ENCODE data around the gene TTLL4.

The TTLL4 gene

DNA sequence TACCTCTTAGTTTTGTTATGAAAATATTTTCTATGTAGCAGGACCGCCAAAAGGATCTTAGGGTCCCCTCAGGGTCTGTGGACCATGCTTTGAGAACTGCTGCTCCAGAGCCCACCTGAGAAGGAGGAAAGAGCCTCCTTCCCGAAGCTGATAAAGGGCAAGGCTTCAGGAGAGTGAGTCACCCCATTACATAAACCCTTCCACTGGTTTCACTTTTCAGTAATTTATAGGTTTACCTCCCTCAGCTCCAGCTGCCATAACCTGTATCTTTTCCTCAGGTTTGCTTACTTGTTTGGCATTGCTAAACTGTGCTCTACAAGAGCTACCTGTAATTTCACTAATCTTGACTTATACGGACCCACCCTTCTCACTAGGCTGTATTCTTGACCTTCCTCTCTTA lies 6.6 kb downstream of the TTLL4 start:
- DNase-seq (ENCODE audit: low spot score), result no peak

DNA sequence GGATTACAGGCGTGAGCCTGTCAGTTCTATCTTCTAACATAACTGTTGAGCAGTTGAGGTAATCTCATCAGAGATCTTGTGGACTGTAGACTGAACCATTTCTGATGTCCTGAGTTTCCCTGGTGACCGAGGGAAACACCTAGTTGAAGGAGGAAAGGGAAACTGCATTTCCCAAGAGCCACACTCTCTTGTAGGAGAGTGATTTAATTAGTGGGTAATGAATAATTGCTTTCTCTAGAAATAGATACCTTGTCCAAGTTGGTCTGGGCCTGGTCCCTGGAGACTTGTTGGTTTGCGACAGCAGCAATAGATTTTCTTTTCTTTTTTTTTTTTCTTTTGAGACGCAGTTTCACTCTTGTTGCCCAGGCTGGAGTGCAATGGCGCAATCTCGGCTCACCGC lies 7.4 kb downstream of the TTLL4 start:
- DNase-seq (ENCODE audit: low spot score), result no peak

DNA sequence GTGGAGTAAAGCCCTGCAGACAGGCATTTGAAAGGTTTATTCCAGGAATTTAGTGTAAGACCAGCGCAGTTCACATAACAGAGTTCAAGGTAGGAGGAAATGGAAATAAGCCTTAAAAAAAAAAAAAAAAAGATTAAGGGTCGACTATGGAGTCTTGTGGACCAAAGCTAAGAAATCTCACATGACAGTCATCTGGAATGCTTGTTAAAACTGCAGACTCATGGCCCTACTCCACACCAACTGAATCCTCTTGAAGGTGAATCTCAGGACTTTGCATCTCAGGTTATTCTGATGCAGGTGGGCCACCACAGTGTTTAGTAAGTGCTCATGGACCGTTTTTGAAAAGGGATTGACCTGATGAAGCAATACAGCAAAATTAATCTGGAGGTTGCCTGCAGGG lies 8.8 kb downstream of the TTLL4 start:
- DNase-seq (ENCODE audit: low spot score), result no peak

DNA sequence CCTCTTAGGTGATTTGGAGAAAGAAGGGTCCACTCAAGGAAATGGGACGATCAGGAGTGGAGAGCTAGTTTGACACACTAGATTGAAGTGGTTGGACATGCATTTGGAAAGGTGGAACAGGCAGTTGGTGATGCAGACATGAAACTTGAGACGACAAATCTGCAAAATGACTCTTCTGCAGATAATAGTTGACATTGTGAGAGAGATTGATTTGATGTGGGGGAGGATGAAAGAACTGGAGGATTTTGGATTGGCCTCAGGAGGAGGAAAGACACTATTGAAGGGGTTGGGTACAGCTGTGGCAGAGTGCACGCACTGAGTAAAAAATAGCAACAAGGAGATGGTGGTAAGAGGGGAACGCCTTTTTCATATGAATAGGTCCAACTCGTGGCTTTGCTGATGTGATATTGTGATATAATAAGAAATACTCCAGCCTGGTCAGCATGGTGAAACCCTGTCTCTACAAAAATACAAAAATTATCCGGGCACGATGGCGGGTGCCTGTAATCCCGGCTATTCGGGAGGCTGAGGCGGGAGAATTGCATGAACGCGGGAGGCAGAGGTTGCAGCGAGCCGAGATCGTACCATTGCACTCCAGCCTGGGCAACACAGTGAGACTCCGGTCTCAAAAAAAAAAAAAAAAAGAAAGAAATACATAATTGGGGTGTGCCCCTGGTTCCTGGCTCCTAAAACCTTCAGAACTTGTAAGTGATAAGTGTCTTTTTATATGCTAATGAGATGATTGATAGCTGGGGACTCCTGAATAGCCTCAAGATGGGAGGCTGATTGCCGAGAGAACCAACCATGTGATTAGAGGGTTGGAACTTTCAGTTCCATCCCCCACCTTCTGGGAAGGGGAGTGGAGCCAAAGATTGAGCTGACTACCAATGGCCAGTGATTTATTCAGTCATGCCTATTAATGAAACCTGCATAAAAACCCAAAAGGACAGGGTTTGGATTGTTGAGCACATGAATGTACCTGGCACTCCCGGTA lies 9.7 kb downstream of the TTLL4 start:
- DNase-seq (ENCODE audit: low spot score), result no peak

DNA sequence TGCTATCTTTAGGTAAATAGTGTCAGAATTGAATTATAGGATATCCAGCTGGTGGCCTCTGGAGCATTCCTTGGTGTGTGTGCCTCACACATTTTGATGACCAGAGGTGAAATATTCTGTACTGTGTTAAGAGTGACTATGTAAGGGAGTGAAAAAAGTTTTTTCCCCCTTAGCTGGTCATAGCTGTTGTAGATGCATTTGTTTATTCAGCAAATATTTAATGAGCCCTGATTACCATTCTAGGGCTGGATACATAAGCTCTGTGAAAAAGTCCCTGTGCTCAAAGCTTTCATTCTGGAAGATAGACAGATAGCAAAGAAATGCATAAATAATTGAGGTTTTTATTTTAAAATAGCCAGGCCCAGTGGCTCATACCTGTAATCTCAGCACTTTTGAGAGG lies 10.9 kb downstream of the TTLL4 start:
- no peak for DNase-seq (ENCODE audit: low spot score)

DNA sequence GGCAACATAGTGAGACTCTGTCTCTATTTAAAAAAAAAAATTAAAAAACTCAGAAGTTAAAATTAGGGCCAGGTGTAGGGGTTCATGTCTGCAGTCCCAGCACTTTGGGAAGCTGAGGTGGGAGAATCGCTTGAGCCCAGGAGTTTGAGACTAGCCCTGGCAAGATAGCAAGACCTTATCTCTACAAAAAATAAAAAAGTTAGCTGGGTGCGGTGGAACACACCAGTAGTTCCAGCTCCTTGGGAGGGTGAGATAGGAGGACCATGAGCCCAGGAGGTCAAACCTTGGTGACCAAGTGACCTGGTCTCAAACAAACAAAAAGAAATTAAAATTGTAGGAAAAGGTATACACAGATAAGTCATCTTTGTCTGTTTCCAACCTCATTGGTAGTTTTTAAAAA lies 11.3 kb downstream of the TTLL4 start:
- DNase-seq (ENCODE audit: low spot score), result no peak

DNA sequence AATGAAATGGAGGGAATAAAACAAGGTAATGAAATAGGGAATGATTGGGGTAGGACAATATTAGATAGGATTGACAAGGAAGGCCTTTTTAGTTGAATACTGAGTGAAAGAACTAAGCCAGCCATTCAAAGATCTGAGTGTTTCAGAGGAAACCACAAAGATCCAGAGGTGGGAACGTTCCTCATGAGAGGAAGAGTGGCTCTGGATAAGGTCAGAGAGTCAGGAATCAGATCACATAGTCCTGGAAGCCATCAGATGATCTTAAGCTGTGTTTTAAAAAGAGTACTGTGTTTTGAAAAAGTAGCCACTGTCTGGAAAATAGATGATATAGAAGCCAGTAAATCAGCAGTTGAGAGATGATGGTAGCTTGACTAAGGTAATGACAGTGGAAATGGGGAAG lies 11.8 kb downstream of the TTLL4 start:
- no peak for DNase-seq (ENCODE audit: low spot score)

DNA sequence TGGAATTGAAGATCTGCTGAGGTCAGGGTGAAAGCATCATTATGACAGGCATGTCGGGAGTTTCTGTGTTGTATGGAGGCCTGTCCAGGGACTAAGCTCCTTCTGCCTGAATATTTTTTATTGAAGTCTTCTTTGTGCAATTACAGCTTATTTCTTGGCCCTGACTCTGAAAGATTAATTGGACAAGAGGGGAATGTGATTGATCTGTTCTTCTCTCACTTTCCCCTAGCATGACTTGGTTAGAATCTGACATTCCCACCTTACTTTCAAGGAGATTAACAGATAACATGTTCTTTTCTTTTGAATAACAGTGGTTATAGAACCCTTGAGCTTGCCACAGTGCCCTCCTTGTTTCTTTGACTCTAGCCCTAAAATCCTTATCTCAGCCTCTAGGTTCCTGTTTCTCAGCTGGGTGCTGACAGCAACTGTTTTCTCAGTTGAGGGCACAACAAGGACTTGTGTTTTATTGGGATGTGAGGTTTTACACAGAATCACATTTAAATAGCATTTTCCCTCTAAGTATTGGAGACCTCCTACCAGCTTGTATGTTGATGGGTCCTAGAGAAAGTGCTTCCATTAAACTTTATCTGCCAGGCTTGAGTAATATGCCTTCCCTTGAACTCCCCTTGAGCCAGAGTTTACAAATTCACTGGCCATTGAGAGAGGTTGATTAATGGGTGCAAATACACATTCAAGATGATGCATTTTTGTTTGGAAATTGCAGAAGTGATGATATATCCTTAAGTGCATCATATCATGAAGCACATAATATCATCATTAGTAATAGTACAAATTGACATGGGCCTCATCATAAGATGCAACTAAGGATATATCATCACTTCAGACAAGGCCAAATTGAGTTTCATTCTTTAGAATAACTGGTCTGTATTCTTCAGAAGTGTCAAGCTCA lies 12.5 kb downstream of the TTLL4 start:
- DNase-seq (ENCODE audit: low spot score), result no peak

DNA sequence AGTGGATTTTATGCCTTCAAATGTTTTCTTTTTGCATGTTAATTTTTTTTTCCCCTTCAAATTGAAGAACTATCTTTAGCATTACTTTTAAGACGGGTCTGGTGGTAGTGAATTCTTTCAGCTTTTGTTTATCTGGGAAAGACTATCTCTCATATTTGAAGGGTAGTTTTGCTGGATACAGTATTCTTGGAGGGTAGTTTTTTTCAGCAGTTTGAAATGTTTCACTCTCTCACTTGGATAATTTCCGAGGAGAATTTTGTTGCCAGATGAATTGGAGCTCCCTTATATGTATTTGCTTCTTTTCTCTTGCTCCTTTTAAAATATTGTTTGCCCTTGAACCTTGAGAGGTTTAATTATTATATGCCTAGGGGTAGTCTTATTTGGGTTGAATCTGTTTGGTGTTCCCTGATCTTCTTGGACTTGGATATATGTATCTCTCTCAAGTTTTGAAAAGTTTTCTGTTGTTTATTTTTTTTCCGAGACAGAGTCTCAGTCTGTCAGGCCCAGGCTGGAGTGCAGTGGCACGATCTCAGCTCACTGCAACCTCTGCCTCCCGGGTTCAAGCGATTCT lies 15.5 kb downstream of the TTLL4 start:
- no peak for DNase-seq (ENCODE audit: low spot score)

DNA sequence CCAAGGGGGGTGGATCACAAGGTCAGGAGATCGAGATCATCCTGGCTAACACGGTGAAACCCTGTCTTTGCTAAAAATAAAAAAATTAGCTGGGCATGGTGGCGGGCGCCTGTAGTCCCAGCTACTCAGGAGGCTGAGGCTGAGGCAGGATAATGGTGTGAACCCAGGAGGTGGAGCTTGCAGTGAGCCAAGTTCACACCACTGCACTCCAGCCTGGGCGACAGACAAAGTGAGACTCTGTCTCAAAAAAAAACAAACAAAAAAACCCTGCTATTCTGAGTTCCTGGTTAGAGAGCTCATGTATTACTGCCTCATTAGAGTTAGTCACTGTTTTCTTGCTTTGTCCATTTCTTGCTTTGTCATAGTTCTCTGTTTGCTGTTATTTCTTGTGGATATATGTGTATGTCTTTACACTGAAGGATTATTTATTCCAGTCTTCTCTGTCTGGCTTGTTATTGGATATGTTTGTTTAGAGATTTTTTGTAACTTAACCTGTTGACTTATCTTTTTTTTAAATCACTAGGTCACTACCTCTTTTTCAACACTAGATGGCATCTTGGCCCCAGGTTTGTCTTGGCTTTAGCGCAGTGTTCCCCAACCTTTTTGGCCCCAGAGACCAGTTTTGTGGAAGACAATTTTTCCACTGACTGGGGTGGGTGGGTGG lies 17.0 kb downstream of the TTLL4 start:
- DNase-seq (ENCODE audit: low spot score), result no peak

DNA sequence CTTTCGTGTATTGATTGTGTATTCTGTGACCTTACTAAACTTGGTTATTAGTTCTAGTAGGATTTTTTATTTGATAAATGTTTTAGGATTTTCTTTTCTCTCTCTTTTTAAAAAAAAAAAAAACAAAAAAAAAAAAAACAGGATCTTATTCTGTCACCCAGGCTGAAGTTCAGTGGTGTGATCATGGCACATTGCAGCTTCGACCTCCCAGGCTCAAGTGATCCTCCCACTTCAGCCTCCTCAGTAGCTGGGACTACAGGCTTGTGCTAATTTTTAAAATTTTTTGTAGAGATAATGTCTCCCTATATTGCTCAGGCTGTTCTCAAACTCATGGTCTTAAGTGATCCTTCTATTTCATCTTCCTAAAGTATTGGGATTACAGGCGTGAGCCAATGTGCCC lies 19.0 kb downstream of the TTLL4 start:
- DNase-seq (ENCODE audit: low spot score), result no peak

DNA sequence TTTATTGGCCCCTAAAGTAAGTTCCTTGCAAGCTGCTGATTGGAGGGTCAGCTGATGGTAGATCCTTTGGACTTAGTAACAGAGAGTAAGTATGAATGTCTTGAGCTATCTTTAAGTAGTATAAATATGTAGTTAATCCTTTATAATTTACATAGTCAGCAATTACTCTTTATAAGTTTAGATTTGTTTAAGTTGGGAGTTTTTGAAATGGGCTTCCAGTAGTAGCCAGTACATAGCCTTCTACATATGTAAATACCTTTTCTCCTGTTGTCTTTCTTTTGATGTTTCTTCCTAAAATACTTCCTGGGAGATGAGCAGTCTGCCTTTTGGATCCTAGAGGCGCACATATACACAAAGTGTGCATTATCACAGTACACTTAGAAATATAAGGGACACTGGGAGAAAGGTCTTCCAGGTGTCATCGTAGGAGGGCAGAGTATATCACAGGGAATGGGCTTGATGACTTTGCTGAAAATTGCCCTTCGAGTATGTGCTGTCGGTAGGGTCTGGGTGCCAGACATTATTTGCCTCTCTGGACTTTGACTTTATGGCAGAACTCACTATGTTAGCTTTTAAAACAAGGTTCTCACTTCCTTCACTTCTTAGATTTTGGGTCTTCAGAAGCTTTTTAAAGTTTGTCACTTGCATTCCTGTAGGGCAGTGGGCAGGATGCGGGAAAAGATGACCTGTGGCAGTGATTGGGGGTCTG lies 21.6 kb downstream of the TTLL4 start:
- DNase-seq (ENCODE audit: low spot score), result no peak

DNA sequence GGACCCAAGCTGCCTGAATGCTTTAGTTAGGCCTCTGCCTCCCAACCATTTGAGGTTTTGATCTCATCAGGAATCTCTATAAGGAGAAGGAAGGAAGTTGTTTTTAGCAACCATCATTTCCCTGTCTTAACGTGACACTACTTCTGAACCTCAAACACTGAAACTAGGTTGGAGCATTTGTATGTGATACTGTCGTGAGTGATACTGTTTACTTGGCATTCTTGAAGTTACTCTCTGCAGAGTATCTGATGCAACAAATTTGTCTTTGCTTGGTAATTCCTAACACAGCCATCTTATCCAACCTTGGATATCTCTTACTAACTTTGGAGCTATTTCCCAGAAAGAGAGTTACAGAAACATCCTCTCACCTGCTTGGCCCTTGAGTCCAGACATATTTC lies 22.1 kb downstream of the TTLL4 start:
- DNase-seq (ENCODE audit: low spot score), result no peak

DNA sequence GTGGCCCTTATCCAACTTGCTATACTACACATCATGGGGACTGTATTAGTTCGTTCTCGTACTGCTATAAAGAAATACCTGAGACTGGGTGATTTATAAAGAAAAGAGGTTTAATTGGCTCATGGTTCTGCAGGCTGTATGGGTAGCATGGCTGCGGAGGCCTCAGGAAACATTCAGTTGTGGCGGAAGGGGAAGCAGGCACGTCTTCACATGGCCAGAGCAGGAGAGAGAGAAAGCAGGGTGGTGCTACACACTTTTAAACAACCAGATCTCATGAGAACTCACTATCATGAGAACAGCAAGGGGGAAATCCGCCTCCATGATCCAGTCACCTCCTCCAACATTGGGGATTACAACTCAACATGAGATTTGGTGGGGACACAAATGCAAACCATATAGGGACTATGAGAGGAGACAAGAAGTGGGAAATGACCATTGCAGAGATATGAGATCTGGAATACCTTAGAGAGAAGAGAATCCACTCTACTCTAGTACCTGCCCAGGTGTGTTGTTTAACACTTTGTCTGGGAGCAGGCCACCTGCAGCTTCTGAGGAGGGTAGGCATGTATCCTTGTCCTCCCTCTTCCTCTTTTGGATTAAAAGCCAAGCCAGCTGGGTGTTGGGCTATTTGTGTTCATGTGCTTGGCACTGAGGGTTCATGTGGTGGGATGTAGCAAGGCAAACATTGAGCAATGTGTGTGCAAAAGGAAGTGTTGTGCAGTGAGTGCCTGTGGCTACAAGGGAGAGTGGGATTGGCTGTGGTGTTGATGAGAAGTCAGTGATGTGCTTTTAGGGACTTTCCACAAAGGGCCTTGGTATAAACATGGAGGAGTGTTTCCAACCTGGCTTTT lies 22.8 kb downstream of the TTLL4 start:
- peak; percentile 15 for DNase-seq (ENCODE audit: low spot score)

DNA sequence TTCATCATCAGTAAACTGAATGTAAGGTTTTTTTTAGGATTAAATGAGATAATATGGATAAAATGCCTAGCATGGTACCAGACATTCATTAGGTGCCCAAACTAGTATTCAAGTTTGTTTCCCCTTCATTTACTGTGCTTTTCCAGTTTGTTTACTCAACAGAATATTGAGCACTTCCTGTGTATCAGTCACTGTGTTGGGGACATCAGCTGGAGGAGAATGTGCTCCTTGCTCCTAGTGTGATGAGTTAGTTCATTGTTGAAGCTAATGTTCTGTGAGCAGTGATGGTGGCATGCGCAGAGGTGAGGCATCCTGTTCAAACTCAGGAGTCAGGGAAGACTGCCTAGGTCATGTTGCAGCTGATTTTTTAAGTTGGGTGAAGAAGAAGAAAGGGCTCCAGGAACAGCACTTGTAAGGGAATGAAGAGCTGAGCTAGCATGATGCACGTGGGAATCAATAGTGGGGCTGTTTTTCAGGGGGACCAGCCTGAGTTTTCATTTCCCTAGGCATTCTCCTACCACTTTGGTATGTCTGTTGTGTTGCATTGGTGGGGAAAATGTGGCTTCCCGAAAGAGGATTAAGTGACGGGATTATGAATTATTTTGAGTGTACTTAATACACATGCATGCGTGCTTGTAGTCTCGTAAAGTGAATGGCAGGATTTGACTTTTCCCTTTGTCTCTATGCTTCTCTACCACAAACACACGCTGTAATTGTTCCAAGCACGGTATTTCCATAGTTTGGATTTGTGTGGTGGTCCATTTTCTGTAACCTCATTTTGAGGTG lies 23.7 kb downstream of the TTLL4 start:
- DNase-seq (ENCODE audit: low spot score), result no peak

DNA sequence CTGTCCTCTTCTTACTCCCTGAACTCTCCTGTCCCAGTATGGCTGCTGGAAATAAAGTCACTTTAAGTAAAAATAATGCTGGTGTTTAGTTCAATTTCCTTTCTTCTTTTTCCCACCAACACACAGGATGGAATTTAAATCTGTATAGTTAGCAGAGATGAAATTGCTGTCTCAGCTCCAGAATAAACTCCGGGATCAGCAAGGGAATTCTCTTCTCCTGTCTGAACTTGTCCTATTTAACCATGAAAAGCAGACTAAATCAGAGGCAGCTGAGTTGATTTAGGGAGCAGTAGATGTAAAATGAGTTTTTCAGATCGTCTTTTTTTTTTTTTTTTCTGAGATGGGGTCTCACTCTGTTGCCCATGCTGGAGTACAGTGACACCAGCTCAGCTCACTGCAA lies 25.9 kb downstream of the TTLL4 start:
- no peak for DNase-seq (ENCODE audit: low spot score)

DNA sequence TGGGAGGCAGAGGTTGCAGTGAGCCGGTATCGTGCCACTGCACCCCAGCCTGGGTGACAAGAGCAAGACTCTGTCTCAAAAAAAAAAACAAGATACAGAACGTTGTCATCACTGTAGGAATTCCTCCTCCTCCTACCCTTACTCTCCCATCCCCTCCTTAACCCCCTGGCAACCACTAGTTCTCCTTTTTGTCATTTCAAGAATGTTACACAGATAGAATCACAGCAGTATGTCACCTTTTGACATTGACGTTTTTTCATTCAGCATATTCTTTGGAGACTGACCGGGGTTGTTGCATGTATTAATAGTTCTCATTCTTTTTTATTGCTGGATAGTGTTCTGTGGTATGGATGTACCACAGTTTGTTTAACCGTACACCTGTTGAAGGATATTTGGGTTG lies 32.4 kb downstream of the TTLL4 start:
- no peak for DNase-seq (ENCODE audit: low spot score)

DNA sequence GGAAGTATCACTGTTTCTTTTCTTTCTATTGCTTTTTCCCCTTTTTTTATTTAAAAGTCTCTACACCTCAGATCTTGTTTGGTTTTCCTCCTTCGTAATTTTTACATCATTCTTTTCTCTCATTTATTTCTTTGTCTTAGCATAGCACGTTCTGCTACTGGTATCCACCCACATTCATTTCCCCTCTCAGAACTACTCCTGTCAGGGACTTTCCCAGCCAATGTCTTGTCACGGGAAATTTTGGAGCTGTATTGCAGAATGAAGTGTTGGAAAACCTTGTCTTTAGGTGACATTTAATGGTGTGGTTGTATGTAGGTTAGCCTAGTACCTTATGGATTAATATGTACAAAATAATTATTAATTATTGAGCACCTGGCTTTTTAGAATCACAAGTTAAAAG lies 34.0 kb downstream of the TTLL4 start:
- no peak for DNase-seq (ENCODE audit: low spot score)

DNA sequence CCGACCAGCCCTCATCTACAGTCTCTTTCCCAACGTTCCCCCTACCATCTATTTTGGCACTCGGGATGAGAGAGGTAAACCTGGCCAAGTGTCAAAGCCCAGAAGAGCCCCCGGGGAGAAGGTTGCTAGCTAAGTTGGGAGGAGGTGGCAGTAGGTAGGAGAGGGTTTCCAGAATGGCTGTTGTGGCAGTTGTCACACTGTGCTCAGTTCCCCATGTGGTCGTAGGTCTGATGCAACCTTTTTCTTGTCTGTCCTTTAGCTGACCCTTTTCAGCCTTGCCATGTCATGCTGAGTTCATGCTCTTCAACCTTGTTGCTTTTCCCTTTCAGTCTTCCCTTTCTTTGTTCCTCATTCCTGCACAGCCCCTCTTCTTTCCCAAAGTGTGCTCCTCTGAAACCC lies 34.5 kb downstream of the TTLL4 start:
- no peak for DNase-seq (ENCODE audit: low spot score)

Measured in CD4-positive, alpha-beta T cell treated with Interleukin-2 at 100 ng/mL for 4 hours (primary cell).